ENCODE results near the gene MT1HL1. TPM values are rescaled to one million over a fixed set of nuclear protein-coding genes. Genes with fewer than 3 reads are reported as not detected.

Gene MT1HL1
- total RNA-seq, 1 experiment from 2014 or later, result not detected

DNA sequence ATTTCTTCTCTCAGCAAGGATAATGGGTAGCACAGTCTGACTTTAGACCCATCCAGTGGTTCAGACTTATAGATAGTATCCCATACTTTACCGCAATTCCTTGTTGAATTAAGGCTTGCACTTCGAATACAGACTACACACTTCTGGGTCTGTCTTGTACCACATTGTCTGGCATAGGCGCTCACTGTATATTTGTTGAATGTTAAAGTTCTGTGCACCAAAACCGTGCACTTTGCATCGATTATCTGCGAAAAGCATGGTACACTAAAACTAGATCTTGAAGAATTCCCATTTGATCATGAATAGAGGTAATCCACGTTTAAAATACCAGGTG is 37.2 kb upstream of the MT1HL1 start (continued):
- TF ChIP-seq, protein P1, sequence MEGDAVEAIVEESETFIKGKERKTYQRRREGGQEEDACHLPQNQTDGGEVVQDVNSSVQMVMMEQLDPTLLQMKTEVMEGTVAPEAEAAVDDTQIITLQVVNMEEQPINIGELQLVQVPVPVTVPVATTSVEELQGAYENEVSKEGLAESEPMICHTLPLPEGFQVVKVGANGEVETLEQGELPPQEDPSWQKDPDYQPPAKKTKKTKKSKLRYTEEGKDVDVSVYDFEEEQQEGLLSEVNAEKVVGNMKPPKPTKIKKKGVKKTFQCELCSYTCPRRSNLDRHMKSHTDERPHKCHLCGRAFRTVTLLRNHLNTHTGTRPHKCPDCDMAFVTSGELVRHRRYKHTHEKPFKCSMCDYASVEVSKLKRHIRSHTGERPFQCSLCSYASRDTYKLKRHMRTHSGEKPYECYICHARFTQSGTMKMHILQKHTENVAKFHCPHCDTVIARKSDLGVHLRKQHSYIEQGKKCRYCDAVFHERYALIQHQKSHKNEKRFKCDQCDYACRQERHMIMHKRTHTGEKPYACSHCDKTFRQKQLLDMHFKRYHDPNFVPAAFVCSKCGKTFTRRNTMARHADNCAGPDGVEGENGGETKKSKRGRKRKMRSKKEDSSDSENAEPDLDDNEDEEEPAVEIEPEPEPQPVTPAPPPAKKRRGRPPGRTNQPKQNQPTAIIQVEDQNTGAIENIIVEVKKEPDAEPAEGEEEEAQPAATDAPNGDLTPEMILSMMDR (IDR thresholded peaks at IDR 0.05), result no peak
- TF ChIP-seq, protein P2, sequence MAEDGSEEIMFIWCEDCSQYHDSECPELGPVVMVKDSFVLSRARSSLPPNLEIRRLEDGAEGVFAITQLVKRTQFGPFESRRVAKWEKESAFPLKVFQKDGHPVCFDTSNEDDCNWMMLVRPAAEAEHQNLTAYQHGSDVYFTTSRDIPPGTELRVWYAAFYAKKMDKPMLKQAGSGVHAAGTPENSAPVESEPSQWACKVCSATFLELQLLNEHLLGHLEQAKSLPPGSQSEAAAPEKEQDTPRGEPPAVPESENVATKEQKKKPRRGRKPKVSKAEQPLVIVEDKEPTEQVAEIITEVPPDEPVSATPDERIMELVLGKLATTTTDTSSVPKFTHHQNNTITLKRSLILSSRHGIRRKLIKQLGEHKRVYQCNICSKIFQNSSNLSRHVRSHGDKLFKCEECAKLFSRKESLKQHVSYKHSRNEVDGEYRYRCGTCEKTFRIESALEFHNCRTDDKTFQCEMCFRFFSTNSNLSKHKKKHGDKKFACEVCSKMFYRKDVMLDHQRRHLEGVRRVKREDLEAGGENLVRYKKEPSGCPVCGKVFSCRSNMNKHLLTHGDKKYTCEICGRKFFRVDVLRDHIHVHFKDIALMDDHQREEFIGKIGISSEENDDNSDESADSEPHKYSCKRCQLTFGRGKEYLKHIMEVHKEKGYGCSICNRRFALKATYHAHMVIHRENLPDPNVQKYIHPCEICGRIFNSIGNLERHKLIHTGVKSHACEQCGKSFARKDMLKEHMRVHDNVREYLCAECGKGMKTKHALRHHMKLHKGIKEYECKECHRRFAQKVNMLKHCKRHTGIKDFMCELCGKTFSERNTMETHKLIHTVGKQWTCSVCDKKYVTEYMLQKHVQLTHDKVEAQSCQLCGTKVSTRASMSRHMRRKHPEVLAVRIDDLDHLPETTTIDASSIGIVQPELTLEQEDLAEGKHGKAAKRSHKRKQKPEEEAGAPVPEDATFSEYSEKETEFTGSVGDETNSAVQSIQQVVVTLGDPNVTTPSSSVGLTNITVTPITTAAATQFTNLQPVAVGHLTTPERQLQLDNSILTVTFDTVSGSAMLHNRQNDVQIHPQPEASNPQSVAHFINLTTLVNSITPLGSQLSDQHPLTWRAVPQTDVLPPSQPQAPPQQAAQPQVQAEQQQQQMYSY (CRISPR knock-in tag; IDR thresholded peaks at IDR 0.05), result no peak

DNA sequence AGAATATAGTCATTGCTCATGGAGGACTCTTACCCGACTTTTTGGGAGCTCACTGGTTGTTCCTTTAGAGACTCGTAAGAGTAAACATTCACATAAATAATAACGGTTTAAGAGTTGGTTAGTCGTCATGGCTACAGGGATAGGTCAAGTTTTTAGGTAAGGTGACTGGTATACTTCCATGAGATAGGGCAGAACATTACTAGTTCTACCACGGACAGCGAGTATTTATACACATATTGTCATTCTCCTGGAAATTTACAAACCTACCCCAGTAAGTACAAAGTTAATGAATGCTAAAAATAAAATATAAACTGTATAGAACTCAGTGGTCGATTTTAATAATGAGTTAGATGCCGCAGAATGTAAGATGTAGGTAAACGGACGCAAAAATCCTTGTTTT is 36.6 kb upstream of the MT1HL1 start:
- H3K27me3 Mint-ChIP-seq (ENCODE audit: low read depth), result peaks cover 36% of the 10 kb centered on the region

DNA sequence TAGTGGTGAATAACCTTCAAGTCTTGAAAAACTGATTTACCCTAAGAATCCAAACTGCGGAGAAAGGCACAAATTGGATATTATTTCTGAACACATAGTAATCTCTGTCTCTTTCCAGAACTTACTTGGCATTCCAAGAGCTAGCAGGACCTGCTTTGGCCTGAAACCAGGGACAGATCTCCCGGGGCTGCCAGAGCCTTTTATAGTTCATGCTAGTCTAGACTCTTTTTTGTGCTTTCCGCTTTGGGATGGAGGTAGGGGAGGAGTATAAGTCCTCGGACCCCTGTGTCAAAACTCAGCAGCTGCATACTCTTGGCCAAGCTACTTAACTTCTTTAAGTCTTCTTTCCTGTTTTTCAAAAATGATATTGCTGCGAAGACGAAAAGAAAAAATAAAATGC is 34.0 kb upstream of the MT1HL1 start:
- H3K36me3 Mint-ChIP-seq, result no peaks in the 10 kb centered on the region
- H3K4me1 Mint-ChIP-seq, result peaks cover 8% of the 10 kb centered on the region
- no peak overlapping the region for H3K4me3 Mint-ChIP-seq
- no peak for TF ChIP-seq RORB (CRISPR knock-in tag; IDR thresholded peaks at IDR 0.05)
- no peak for TF ChIP-seq GRHL2 (CRISPR knock-in tag; IDR thresholded peaks at IDR 0.05; ENCODE audit: insufficient replicate concordance, severe bottlenecking)
- TF ChIP-seq JUN (CRISPR knock-in tag; IDR thresholded peaks at IDR 0.05), result no peak
- no peak for TF ChIP-seq ZBTB21 (CRISPR knock-in tag; IDR thresholded peaks at IDR 0.05; ENCODE audit: borderline replicate concordance)
- no peak for TF ChIP-seq MYBL2 (CRISPR knock-in tag; IDR thresholded peaks at IDR 0.05)
- no peak for TF ChIP-seq ZNF416 (CRISPR knock-in tag; IDR thresholded peaks at IDR 0.05)
- TF ChIP-seq NR3C1 (CRISPR knock-in tag; conservative IDR thresholded peaks at IDR 0.05; ENCODE audit: low read depth), result no peak
- TF ChIP-seq FOXJ3 (CRISPR knock-in tag; IDR thresholded peaks at IDR 0.05; ENCODE audit: borderline replicate concordance), result no peak
- no peak for TF ChIP-seq NFE2L1 (CRISPR knock-in tag; IDR thresholded peaks at IDR 0.05)
- no peak for TF ChIP-seq SMAD4 (CRISPR knock-in tag; IDR thresholded peaks at IDR 0.05)
- CTCF ChIA-PET, result interaction anchor here (1.6 kb wide), 1 partner anchor 524 kb away, joined by 3 read pairs; no protein-coding TSS in a partner anchor
- POLR2A ChIA-PET, result no interaction called here
- peaks cover 24% of the 10 kb centered on the region for H3K27me3 Mint-ChIP-seq (ENCODE audit: low read depth)
- no peaks in the 10 kb centered on the region for H3K9me3 Mint-ChIP-seq
- H3K27ac Mint-ChIP-seq, result no peak overlapping the region
- ATAC-seq (no peak), DNase-seq (ENCODE audit: low spot score) (no peak)

More for the DNA sequence above, 36.6 kb upstream of the MT1HL1 start:
- ATAC-seq, result no peak
- H3K27ac Mint-ChIP-seq, result no peak overlapping the region
- CTCF ChIA-PET, result no interaction called here
- DNase-seq (ENCODE audit: low spot score), result no peak
- POLR2A ChIA-PET, result no interaction called here
- no peak for TF ChIP-seq MYBL2 (CRISPR knock-in tag; IDR thresholded peaks at IDR 0.05)
- H3K9me3 Mint-ChIP-seq, result no peaks in the 10 kb centered on the region
- no peak overlapping the region for H3K4me3 Mint-ChIP-seq
- peaks cover 19% of the 10 kb centered on the region for H3K4me1 Mint-ChIP-seq
- H3K36me3 Mint-ChIP-seq, result no peaks in the 10 kb centered on the region

DNA sequence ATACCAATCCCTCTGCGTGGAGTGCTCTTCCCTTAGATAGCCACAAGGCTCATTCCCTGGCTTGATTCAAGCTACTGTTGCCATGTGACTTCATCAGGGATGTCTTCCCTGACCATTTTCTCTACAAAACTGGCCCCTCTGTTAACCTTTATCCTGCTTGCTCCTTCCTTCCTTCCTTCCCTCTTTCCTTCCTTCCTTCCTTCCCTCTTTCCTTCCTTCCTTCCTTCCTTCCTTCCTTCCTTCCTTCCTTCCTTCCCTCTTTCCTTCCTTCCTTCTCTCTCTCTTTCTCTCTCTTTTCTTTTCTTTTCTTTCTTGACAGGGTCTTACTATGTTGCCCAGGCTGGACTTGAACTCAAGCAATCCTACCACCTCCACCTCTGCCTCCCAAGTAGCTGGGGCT is 31.5 kb upstream of the MT1HL1 start:
- TF ChIP-seq SP1 (CRISPR knock-in tag; conservative IDR thresholded peaks at IDR 0.05) (no peak), TP53 (CRISPR knock-in tag; IDR thresholded peaks at IDR 0.05) (no peak)
- TF ChIP-seq, protein P3, sequence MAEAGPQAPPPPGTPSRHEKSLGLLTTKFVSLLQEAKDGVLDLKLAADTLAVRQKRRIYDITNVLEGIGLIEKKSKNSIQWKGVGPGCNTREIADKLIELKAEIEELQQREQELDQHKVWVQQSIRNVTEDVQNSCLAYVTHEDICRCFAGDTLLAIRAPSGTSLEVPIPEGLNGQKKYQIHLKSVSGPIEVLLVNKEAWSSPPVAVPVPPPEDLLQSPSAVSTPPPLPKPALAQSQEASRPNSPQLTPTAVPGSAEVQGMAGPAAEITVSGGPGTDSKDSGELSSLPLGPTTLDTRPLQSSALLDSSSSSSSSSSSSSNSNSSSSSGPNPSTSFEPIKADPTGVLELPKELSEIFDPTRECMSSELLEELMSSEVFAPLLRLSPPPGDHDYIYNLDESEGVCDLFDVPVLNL (CRISPR knock-in tag; IDR thresholded peaks at IDR 0.05; ENCODE audit: borderline replicate concordance, low read depth), result no peak
- TF ChIP-seq, protein P4, sequence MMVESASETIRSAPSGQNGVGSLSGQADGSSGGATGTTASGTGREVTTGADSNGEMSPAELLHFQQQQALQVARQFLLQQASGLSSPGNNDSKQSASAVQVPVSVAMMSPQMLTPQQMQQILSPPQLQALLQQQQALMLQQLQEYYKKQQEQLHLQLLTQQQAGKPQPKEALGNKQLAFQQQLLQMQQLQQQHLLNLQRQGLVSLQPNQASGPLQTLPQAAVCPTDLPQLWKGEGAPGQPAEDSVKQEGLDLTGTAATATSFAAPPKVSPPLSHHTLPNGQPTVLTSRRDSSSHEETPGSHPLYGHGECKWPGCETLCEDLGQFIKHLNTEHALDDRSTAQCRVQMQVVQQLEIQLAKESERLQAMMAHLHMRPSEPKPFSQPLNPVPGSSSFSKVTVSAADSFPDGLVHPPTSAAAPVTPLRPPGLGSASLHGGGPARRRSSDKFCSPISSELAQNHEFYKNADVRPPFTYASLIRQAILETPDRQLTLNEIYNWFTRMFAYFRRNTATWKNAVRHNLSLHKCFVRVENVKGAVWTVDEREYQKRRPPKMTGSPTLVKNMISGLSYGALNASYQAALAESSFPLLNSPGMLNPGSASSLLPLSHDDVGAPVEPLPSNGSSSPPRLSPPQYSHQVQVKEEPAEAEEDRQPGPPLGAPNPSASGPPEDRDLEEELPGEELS (CRISPR knock-in tag; IDR thresholded peaks at IDR 0.05), result no peak
- ATAC-seq, result no peak
- no peak for DNase-seq (ENCODE audit: low spot score)
- ChIA-PET CTCF (no interaction called here), POLR2A (no interaction called here)
- H3K4me1 Mint-ChIP-seq, result peaks cover 22% of the 10 kb centered on the region
- H3K9me3 Mint-ChIP-seq, result no peaks in the 10 kb centered on the region
- H3K36me3 Mint-ChIP-seq, result no peaks in the 10 kb centered on the region
- H3K4me3 Mint-ChIP-seq, result no peak overlapping the region
- H3K27ac Mint-ChIP-seq, result no peak overlapping the region
- peaks cover 6% of the 10 kb centered on the region for H3K27me3 Mint-ChIP-seq (ENCODE audit: low read depth)
